CD4-positive, alpha-beta T cell (primary cell): ENCODE measurements around the gene OR51E1. TPM values are rescaled to one million over a fixed set of nuclear protein-coding genes. Genes with fewer than 3 reads are reported as not detected.

Experiments
- ATAC-seq: fragments of 200-7000 bp; cut with Tn5 transposase; one replicate; pipeline ENCODE4 v1.10.0; 2022; ENCODE audit warnings: mild to moderate bottlenecking; ENCODE audit not compliant: poor library complexity
- CTCF ChIA-PET: fragments of 350-600 bp; sonication (Branson Sonifier 250); formaldehyde crosslinking; loops from one replicate; lab custom pipeline; 2021; ENCODE audit warnings: antibody characterized with exemption, inconsistent platforms; lab: Charles Lee
- POLR2A ChIA-PET: fragments of 350-600 bp; sonication (Branson Sonifier 250); formaldehyde crosslinking; loops from one replicate; lab custom pipeline; 2021; ENCODE audit warnings: antibody characterized with exemption, inconsistent platforms; lab: Charles Lee
- DNase-seq, 14 experiments: peaks; one replicate each; pipeline ENCODE4 v3.0.0-alpha.2; 2013 to 2020; ENCODE audit warnings: mixed read lengths in 2 of 14
- H3K27ac ChIP-seq, 2 donors: one replicate each; pipeline versions ENCODE4 v1.5.1 to v1.7.0; 2013; ENCODE audit warnings: low read length in 2 of 2, low read depth in 1 of 2, mild to moderate bottlenecking in 1 of 2
- H3K27me3 ChIP-seq, 2 experiments: 1 replicate in 1 of 2; 2 replicates in 1 of 2; pipeline versions ENCODE4 v1.6.1 to v1.7.0; 2013; ENCODE audit warnings: low read length in 2 of 2, control low read depth in 1 of 2, mild to moderate bottlenecking in 1 of 2, moderate library complexity in 1 of 2; ENCODE audit not compliant: insufficient read depth in 2 of 2, control insufficient read depth in 1 of 2
- H3K36me3 ChIP-seq: one replicate; pipeline ENCODE4 v1.6.1; 2013; ENCODE audit warnings: low read length, control low read depth; ENCODE audit not compliant: insufficient read depth
- H3K4me1 ChIP-seq: one replicate; pipeline ENCODE4 v1.6.1; 2013; ENCODE audit warnings: low read length, control low read depth; ENCODE audit not compliant: insufficient read depth
- H3K4me3 ChIP-seq: one replicate; pipeline ENCODE4 v1.5.1; 2013; ENCODE audit warnings: mild to moderate bottlenecking, low read length, moderate library complexity
- H3K9me3 ChIP-seq, 2 experiments: 1 replicate in 1 of 2; 2 replicates in 1 of 2; pipeline versions ENCODE4 v1.6.1 to v1.7.0; 2013; ENCODE audit warnings: low read length in 2 of 2, mild to moderate bottlenecking in 2 of 2, control low read depth in 1 of 2, moderate library complexity in 1 of 2; ENCODE audit not compliant: control insufficient read depth in 1 of 2, insufficient read depth in 1 of 2
- H3K27ac Mint-ChIP-seq: one replicate; pipeline ENCODE4 v1.8.0; 2020; ENCODE audit warnings: mixed read lengths
- H3K27me3 Mint-ChIP-seq: one replicate; pipeline ENCODE4 v1.8.0; 2021; ENCODE audit warnings: mixed read lengths
- H3K36me3 Mint-ChIP-seq: one replicate; pipeline ENCODE4 v1.8.0; 2021; ENCODE audit warnings: low read depth, mixed read lengths
- H3K4me1 Mint-ChIP-seq: one replicate; pipeline ENCODE4 v1.8.0; 2021; ENCODE audit warnings: low read depth, mixed read lengths
- H3K4me3 Mint-ChIP-seq: one replicate; pipeline ENCODE4 v1.8.0; 2020; ENCODE audit warnings: mild to moderate bottlenecking, mixed read lengths
- H3K9me3 Mint-ChIP-seq: one replicate; pipeline ENCODE4 v1.8.0; 2020; ENCODE audit warnings: mixed read lengths
- intact Hi-C, 2 experiments: fragments of 100-400 bp; cut with DNase I in 1 of 2; cut with micrococcal nuclease in 1 of 2; formaldehyde crosslinking; loops; one replicate each; pipeline versions ENCODE4 v1.15.1 to v1.9.0; 2023 to 2025; cut with DNase I, micrococcal nuclease
- total RNA-seq, 174 experiments: library from RNA in 2 of 174; stranded (reverse) in 2 of 174; gene quantifications; one replicate each; pipeline ENCODE4 v1.2.3 and lab custom pipeline; 2021 to 2026
- TF ChIP-seq, protein P1 (sequence below): fragments of 200-600 bp; IDR thresholded peaks from one replicate; pipeline ENCODE4 v1.8.0; 2022; ENCODE audit warnings: antibody characterized with exemption, mild to moderate bottlenecking

The OR51E1 gene
- total RNA-seq, 2 experiments from 2014 or later, result not detected

DNA sequence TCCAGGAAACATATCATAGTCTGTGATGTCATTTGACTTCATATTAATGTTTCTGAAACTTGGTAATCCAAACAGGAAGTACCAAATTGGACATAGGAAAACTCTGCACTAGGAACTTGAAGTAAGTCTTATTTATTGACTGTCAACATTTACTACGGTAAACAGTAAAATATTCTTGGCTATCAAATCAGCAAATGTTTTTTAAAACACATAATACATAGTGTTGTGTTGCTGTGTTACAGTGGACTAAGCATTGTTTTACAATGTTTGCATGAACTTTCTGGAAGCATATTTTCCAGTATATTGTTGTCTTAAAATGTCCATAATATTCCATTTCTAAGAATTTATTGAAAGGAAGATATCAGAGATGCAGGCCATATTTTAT is 56.6 kb downstream of the OR51E1 start:
- Mint-ChIP-seq H3K27me3 (peaks cover 4% of the 10 kb centered on the region), H3K9me3 (no peaks in the 10 kb centered on the region), H3K4me3 (no peak overlapping the region), H3K4me1 (no peaks in the 10 kb centered on the region), H3K36me3 (no peaks in the 10 kb centered on the region), H3K27ac (no peak overlapping the region)
- no peak overlapping the region for H3K27ac ChIP-seq
- no peak for DNase-seq
- ATAC-seq, result no peak
- ChIA-PET POLR2A (no interaction called here), CTCF (no interaction called here)
- TF ChIP-seq, protein P1, sequence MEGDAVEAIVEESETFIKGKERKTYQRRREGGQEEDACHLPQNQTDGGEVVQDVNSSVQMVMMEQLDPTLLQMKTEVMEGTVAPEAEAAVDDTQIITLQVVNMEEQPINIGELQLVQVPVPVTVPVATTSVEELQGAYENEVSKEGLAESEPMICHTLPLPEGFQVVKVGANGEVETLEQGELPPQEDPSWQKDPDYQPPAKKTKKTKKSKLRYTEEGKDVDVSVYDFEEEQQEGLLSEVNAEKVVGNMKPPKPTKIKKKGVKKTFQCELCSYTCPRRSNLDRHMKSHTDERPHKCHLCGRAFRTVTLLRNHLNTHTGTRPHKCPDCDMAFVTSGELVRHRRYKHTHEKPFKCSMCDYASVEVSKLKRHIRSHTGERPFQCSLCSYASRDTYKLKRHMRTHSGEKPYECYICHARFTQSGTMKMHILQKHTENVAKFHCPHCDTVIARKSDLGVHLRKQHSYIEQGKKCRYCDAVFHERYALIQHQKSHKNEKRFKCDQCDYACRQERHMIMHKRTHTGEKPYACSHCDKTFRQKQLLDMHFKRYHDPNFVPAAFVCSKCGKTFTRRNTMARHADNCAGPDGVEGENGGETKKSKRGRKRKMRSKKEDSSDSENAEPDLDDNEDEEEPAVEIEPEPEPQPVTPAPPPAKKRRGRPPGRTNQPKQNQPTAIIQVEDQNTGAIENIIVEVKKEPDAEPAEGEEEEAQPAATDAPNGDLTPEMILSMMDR, result no peak
- no peaks in the 10 kb centered on the region for H3K9me3 ChIP-seq
- no peaks in the 10 kb centered on the region for H3K36me3 ChIP-seq
- no peaks in the 10 kb centered on the region for H3K4me1 ChIP-seq
- H3K4me3 ChIP-seq, result no peak overlapping the region
- no peaks in the 10 kb centered on the region for H3K27me3 ChIP-seq
- intact Hi-C loops, result no loop called here

DNA sequence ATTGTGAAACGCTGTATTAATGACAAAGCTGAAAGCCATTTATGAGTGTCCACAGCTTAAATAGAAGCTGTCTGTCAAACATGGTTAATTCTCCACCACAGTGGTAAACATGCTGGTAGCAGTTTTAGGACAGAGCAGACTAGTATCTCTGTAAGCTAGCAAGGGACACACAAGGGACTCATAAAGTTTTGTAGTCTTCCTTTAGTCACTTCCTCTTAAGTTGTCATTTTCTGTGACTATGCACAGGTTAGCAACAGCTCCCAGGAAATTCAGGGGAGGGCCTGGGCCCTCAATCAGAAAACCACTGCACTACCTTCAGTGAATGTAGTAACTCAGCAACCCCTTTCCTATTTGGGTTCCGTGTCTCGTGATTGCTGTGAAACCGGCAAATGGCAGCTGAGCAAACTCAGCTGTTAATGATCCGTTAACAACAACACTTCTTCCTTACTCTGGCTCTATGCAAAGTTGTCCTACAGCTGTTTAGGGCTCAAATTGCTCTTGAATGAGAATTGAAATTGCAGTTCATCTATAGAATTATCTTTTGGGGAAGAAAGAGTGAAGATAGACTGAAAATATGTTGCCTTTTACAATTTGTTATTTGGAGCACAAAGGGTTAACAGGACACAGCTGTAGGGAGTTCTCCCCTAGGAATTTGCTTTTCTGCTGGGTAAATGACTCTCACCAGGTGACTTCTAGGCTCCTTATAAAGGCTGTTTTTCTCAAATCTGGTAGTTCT is 60.4 kb downstream of the OR51E1 start, which contains the start of gene MMP26:
TSS of gene MMP26 (plus strand) at position 731 of the 736 bp plus-strand sequence.
- Mint-ChIP-seq H3K4me3 (no peak within 1 kb of the TSS), H3K9me3 (no peaks in the 10 kb centered on the region)

DNA sequence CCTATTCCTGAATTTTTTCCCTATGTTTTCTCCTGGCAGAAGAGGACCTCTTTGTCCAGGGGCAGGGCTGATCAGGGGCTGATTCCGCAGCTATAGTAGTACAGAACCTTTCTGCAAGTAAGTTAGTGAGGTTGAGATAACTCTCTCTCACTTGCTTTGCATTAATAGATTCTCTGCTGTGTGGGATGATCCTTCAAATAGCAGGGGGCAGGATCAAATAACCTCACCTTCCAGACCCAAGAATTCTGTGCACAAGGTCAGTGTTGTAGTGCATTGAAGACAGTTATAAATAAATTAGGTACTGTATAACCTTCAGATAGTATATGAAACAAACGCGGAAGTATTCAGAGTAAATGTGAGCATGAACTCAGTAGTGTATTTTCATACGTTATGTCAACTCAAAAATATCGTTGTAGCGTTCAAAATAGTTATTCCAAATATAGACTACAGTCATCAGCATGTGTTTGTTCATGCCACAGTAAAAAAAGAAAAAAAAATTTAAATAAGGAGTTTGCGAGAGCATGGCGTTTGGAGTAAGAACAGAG is 61.1 kb downstream of the OR51E1 start:
- Histone ChIP-seq H3K27me3 (no peaks in the 10 kb centered on the region), H3K27ac (no peak overlapping the region), H3K4me1 (no peaks in the 10 kb centered on the region), H3K4me3 (no peak overlapping the region), H3K9me3 (no peaks in the 10 kb centered on the region), H3K36me3 (no peaks in the 10 kb centered on the region)
- no peak for ATAC-seq
- TF ChIP-seq, protein P1, result no peak
- Mint-ChIP-seq H3K4me3 (no peak overlapping the region), H3K4me1 (no peaks in the 10 kb centered on the region), H3K36me3 (no peaks in the 10 kb centered on the region), H3K9me3 (no peaks in the 10 kb centered on the region), H3K27ac (no peak overlapping the region), H3K27me3 (peaks cover 15% of the 10 kb centered on the region)
- DNase-seq, result no peak
- CTCF ChIA-PET, result no interaction called here
- intact Hi-C loops, result no loop called here
- POLR2A ChIA-PET, result no interaction called here

More for the DNA sequence above, 60.4 kb downstream of the OR51E1 start, which contains the start of gene MMP26:
- Mint-ChIP-seq H3K36me3 (no peaks in the 10 kb centered on the region), H3K4me1 (no peaks in the 10 kb centered on the region), H3K27ac (no peak within 1 kb of the TSS), H3K27me3 (peaks cover 9% of the 10 kb centered on the region)
- no peaks in the 10 kb centered on the region for H3K27me3 ChIP-seq
- H3K9me3 ChIP-seq, result no peaks in the 10 kb centered on the region
- ATAC-seq (no peak), DNase-seq (no peak)
- H3K4me1 ChIP-seq, result no peaks in the 10 kb centered on the region
- intact Hi-C loops, result no loop called here
- no peak within 1 kb of the TSS for H3K4me3 ChIP-seq
- no peak within 1 kb of the TSS for H3K27ac ChIP-seq
- no peaks in the 10 kb centered on the region for H3K36me3 ChIP-seq
- POLR2A ChIA-PET, result no interaction called here
- TF ChIP-seq, protein P1, result no peak
- CTCF ChIA-PET, result no interaction called here

Other genes starting within 250 kb of the OR51E1 start
- not detected for gene OR52K2, start 194.7 kb upstream of the OR51E1 start, total RNA-seq
- not detected for gene OR52K1, start 161.3 kb upstream of the OR51E1 start, total RNA-seq
- not detected for gene OR52M1, start 98.8 kb upstream of the OR51E1 start, total RNA-seq
- not detected for gene OR52I2, start 62.2 kb upstream of the OR51E1 start, total RNA-seq
- gene OR52I1, start 49.9 kb upstream of the OR51E1 start, total RNA-seq, result not detected
- gene TRIM68, start 35.8 kb upstream of the OR51E1 start, total RNA-seq, result 1 to 10 TPM; 4.1 to 5.4 TPM
- not detected for gene OR51D1, start 6.5 kb upstream of the OR51E1 start, total RNA-seq
- not detected for gene OR51E2, start 53.9 kb downstream of the OR51E1 start, total RNA-seq
- not detected for gene MMP26, start 60.8 kb downstream of the OR51E1 start, total RNA-seq
- not detected for gene OR51F1, start 126.0 kb downstream of the OR51E1 start, total RNA-seq
- gene OR52R1, start 160.4 kb downstream of the OR51E1 start, total RNA-seq, result not detected
- gene OR51F2, start 177.3 kb downstream of the OR51E1 start, total RNA-seq, result not detected
- not detected for gene OR51S1, start 205.2 kb downstream of the OR51E1 start, total RNA-seq
- not detected for gene OR51T1, start 237.9 kb downstream of the OR51E1 start, total RNA-seq